Measurements from ENCODE around the gene ITPR1. TPM values are rescaled to one million over a fixed set of nuclear protein-coding genes. Genes with fewer than 3 reads are reported as not detected.

The ITPR1 gene
- total RNA-seq, 1 donor from 2014 or later = 30.4 TPM

DNA sequence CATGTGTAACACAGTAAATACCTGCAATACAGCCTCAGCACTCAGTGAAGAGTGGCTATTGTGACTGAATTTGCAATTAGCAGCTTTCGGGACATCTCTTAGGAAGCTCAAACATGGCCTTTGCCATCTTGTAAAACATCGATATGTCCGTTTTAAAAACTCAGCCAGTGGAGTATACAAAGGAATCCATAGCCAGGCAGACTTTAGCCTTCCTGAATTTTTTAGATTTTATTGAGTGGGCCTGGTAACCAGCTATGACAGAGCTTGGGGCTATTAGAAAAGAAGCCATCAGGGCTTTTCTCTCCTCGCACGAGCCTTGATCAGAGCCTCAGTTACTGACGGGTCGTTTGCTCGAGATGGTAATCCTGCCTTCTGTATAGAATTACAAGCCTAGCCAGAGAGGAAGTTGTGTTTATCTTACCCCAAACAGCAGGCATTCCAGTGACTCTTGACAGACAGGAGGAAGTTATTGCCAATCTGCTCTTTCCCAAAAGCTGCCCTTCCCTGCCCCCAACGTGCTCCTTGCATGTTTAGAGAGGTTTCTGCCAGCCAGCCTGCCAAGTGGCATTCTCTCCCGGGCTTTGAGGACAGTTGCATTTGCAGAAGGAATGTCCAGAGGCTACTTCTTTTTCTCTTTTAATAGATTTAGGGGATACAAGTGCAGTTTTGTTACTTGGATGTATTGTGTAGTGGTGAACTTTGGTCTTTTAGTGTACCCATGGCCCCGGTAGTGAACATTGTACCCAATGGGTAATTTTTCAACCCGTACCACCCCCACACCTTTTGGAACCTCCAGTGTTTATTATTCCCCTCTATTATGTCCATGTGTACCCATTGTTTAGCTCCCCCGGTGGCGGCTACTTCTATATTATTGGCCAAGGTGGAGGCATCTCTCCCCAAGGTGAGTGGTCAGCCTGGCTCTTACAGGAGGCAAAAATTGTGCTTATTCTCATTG lies 40.6 kb downstream of the ITPR1 start:
- DNase-seq = no peak

GRCh38 chr3:4534906-4535305 lies 41.8 kb downstream of the ITPR1 start:
- DNase-seq = no peak

DNA sequence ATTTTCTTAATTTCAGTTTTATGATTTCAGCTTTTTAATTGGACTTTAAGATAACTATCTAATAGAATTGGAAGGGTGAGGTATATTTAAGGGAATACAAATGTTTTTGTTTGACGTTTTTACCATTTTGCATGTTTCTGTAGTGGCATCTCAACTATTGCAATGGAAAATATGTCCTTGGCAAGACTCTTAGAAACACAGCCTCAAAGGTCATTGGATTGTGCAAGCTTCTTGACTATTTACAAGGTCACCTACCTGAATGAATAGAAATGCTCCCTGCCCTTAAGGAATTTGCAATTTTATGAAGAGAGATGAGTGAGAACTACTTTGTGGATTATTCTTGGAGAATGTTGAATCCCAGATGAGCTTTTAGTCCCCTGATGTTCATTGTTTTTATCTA lies 43.1 kb downstream of the ITPR1 start:
- no peak for DNase-seq

DNA sequence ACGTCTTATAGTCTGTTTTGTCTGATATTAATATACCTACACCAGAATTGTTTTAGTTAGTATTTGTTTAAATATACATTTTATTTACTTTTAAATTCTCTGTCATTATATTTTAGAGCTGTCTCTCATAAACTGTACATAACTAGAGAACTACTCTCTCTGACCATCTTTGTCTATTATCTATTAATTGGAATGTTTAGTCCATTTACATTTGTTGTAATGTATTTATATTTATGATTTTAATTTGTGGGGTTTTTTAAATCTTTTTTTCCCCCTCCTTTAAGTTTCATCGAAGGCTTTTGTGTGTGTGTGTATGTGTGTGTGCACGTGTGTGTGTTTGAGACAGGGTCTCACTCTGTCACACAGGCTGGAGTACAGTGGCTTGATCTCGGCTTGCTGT lies 47.1 kb downstream of the ITPR1 start:
- DNase-seq = no peak

DNA sequence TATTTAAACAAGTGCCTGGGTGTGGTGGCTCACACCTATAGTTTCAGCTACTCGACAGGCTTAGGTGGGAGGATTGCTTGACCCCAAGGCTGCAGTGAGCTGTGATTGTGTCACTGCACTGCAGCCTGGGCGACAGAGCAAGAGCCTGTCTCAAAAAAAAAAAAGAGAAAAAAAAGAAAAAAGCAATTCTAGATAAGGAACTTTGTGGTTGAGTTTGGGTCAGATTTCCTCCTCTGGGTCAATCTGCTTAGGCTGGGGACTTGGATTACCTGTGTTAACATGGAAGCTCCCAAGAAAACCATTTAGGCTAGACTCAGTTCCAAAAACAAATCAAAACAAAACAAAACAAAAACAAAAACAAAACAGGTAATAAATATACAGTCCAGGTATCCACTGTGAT lies 50.0 kb downstream of the ITPR1 start:
- no peak for DNase-seq

DNA sequence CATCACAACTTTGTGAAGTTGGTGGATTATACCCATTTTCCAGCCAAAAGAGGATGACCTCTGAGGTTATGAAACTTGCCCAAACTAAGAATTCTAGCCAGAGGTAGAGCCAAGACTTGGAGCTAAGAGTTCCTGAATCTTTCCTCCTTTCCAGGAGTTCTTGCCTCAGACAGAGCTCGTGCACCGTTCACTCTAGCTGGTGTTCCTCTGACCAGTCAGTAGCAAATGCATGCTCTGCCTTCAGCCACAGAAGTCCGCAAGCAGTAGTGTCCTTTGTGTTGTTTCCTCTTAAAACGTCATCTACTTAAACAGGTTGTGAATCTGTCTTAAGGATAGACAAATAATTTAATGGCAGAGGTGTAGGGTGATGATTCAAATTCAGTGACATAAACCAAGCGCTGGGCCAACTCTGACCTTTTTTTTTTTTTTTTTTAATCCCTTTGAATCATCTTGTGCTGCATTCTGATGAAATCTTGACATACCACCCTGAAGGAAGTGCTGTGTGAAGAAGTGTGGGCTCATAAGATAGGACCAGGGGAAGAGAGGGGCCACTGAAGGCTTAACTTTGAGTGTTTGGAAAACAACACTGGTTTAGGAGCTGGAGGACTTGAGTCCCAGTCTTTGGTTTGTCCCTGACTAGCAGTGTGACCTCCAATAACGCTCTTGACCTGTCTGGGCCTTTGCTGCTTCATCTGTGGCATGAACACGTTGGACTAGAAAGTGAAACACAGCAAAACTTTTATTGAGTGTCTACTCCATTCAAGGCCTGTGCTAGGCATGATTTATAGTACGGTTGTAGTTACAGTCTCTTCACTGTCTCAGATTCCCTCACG lies 53.4 kb downstream of the ITPR1 start:
- no peak for DNase-seq

- no peak for DNase-seq
Observed at GRCh38 chr3:4547799-4548198, 54.7 kb downstream of the ITPR1 start.

- no peak for DNase-seq
Observed at GRCh38 chr3:4548356-4548755, 55.2 kb downstream of the ITPR1 start.

GRCh38 chr3:4548780-4549179 lies 55.6 kb downstream of the ITPR1 start:
- DNase-seq = no peak

DNA sequence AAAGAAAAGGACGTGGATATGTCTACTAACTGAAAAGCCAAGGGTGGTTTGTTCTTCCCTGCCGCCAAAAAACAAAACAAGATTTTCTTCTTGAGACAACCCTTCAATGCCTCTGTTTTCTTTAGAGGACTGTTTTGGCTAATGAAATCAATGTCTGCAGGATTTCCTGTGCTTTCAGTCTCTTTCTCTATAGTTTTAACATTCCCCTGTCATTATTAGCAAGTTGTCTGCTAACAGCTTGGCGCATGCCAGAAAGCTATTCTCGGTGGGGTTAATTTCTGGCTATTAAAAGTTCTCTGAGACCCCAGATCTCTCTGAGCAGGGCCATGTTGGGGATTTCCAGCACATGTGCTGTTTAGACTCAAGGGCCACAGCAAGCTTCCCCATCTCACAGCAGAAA lies 56.7 kb downstream of the ITPR1 start:
- no peak for DNase-seq

DNA sequence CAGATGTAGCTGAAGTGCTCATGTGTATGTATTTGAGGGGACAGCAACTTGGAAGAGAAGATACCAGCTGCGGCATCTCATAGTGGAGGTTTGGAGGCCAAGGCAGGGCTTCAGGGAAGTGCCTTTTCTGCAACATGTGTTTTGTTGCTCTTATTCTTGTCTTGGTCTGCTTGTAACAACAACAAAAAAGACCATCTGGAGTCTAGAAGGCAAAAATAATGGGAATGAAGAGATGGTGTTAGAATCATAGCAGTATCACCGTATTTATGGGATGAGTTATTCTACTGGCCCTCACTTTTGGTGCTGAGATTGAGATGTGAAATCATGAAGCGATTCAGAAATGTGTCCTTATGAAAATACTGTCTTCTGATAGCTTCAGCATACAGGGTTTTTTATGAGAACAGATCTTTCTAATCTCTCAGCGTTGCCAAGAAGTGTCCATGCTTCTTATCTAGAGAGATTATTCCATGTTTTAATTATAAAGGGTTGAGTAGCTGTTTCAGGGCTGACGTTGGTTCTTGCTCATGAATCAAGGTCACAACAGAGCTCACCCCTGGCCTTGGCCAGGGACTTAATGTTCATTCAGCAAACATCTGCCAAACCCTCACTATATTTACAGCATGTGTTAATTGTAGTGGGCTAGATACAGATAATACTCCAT lies 58.0 kb downstream of the ITPR1 start:
- DNase-seq = no peak

DNA sequence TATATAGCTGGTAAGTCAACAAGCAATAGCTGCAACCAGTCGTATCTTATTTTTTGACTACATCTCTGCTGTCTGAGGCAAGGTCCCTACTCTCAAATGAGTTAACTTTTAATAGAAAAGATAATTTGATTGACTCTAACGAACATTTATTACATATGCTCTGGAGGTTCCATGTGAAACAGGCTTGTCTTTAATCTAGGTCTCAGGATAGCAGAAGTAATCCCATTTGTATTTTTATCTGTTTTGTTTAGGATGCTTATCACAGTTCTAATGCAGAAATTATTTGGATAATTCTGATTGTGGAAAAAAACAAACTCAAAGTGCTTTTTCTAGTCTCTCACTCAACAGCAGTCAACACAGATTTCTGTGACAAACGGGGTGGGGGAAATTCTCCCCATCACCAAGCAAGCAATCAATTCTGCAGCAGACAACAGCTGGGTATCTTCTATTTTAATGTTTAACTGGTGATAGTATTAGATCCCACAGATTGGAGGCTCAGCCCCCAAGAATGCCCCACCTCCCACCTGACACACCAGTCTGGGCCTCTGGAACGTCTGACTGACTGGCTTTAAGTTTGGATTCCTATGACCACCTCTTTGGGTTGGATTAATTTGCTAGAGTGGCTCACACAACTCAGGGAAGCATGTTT lies 58.8 kb downstream of the ITPR1 start:
- no peak for DNase-seq

DNA sequence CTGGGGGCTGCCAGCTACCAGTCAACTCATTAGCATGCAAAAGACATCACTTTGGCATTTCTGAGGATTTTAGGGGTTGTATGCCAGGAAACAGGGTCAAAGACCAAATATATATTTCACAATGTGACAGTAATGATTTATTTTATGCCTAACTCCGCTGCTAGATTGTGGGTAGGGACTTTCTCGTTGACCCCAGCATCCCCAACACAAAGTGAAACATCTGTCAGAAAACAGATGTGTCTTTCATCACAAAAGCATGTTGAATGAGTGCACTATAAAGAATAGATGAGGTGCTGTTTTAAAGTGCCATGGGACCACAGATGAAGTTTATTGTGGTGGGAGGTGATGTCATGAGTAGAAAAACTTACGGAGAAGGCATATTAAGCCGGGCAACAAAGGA lies 59.7 kb downstream of the ITPR1 start:
- no peak for DNase-seq

GRCh38 chr3:4561661-4562060 lies 68.5 kb downstream of the ITPR1 start:
- DNase-seq = no peak

DNA sequence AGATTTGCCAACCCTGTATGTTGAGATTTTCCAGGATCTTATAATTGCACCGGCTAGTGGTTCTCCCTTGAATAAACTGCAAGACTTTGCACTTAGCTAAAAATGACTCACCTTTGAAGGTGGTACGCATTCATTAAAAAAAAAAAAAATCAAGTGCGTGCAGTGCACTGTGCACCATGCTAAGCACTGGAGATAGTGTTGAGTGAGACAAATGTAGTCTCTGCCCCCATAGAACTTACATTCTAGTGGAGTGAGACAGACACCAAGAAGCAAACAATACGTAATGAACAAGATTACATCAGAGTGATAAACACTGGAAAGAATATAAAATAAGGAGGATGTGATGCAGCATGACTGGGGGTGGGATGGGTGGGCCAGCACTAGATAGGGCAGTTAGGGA lies 69.4 kb downstream of the ITPR1 start:
- no peak for DNase-seq

DNA sequence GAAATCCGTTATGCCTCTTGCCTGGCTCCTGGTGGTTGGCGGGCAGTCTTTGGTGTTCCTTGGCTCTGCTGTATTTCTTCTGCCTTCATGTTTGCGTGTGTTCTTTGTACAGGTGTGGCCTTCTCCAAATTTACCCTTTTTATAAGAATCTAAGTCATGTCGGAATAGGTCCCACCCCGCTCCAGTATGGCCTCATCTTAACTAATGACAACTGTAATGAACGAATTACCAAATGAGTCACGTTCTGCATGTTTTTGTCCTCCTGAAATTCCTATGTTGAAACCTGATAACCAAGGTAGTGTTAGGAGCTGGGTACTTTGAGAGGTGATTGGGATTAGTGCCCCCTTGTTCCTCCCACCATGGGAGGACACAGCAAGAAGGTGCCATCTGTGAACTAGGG lies 71.1 kb downstream of the ITPR1 start:
- no peak for DNase-seq

GRCh38 chr3:4564928-4565586 lies 71.9 kb downstream of the ITPR1 start:
- DNase-seq = no peak

DNA sequence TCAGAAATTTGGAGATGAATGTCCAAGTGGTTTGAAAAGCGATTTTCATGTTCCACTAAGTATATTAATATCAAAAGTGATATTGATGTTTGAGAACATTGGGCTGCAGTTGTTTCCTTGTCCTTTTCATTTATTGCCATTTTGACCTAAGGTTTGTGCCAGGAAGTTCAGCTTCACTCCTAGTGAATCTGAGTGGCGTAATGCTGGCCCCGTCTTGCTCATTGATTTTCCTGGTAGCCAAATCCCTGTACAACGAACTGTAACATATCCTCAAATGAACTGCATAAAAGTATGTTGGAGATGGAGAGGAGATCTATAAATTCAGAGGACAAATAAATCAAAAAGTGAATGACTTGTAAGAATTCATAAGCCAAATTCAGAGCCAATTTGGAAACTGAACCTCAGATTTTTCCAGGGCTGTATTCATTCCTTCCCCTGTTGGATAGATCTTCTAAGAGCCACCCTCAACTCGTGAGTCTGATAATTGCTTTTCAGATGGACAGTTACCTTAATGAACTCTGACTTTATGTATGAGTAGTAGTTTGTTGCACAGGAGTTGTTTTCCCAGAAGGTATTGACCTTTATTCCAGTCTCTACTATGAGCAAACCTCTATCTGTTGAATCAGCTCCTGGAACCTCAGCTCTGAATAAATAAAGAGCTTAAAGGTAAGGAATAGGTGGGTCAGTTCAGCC lies 72.8 kb downstream of the ITPR1 start:
- DNase-seq = no peak

- DNase-seq = no peak
Observed at GRCh38 chr3:4568841-4569240, 75.7 kb downstream of the ITPR1 start.

DNA sequence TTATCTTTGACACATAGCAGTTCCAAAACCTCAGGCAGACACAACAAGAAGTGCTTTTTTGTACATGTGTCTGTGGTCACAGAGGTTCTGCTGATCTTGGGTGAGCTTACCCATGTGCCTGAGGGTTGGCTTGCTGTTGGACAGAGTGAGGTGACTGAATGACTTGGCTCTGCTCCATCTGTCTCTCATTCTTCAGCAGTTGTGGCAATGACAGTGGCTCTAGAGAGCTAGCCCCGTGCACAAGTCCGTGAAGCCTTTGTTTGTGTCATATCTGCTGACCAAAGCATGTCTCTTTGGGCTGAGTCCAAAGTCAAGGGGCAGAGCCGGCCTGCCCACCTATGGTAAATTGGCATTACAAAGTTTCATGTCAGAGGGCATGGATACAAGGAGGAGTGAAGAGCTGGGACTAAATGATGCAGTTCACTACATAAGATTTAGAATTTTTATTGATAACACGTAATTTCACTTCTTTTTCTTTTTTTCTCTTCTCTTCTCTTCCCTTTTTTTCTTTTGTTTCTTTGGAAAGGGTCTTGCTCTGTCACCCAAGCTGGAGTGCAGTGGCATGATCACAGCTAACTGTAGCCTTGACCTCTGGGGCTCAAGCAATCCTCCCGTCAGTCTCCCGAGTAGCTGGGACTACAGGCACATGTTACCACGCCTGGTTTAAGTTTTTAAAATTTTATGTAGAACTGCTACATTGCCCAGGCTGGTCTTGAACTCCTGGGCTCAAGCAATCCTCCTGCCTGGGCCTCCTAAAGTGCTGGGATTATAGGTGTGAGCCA lies 77.9 kb downstream of the ITPR1 start:
- no peak for DNase-seq
